ENCODE measurements around the gene COMMD6.

GRCh38 chr13:75506018-75506417 is 31.6 kb downstream of the COMMD6 start:
- no peak for TF ChIP-seq CTCF (IDR thresholded peaks at IDR 0.05; ENCODE audit: low read depth, low read length, poor library complexity, severe bottlenecking)
- no peak for TF ChIP-seq EZH2phosphoT487 (IDR thresholded peaks at IDR 0.05; ENCODE audit: borderline replicate concordance, low read length)
